ENCODE results near the gene CCDC92. TPM values are rescaled to one million over a fixed set of nuclear protein-coding genes. Genes with fewer than 3 reads are reported as not detected.

The CCDC92 gene
- total RNA-seq, 1 donor from 2014 or later: 21.5 TPM

DNA sequence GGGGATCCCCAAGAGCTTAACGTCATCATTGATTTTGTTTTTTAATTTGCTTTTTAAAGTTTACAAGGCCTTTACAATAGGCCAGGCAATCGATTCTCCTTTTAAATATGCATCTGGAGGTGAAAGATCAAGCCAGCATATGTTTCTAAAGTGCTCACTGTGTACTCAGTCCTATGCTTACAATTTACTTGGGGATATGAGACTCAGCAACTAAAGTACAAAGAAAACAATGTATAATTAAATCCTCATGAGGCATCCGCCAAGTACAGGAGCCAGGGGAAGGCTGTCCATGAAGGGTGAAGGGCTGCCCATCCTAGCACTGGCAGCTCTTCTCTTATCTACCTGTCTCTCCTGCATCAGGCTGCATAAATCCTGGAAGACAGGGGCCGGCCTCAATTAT is 11.8 kb downstream of the CCDC92 start:
- no peaks in the 10 kb centered on the region for H3K9me3 Mint-ChIP-seq
- no peak for ATAC-seq (ENCODE audit: low read depth)
- H3K27me3 Mint-ChIP-seq: no peaks in the 10 kb centered on the region
- no peaks in the 10 kb centered on the region for H3K4me1 Mint-ChIP-seq
- ChIA-PET POLR2A (no interaction called here), CTCF (interaction anchor here (0.9 to 1.1 kb wide), 2 partner anchors 23 to 55 kb away, joined by 3 read pairs; no protein-coding TSS in a partner anchor)
- DNase-seq: no peak
- no peak overlapping the region for H3K27ac Mint-ChIP-seq
- TF ChIP-seq, protein P1, sequence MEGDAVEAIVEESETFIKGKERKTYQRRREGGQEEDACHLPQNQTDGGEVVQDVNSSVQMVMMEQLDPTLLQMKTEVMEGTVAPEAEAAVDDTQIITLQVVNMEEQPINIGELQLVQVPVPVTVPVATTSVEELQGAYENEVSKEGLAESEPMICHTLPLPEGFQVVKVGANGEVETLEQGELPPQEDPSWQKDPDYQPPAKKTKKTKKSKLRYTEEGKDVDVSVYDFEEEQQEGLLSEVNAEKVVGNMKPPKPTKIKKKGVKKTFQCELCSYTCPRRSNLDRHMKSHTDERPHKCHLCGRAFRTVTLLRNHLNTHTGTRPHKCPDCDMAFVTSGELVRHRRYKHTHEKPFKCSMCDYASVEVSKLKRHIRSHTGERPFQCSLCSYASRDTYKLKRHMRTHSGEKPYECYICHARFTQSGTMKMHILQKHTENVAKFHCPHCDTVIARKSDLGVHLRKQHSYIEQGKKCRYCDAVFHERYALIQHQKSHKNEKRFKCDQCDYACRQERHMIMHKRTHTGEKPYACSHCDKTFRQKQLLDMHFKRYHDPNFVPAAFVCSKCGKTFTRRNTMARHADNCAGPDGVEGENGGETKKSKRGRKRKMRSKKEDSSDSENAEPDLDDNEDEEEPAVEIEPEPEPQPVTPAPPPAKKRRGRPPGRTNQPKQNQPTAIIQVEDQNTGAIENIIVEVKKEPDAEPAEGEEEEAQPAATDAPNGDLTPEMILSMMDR (IDR thresholded peaks at IDR 0.05): no peak
- intact Hi-C loops (cut with micrococcal nuclease): no loop called here
- H3K4me3 Mint-ChIP-seq: no peak overlapping the region
- no peaks in the 10 kb centered on the region for H3K36me3 Mint-ChIP-seq (ENCODE audit: low read depth)

DNA sequence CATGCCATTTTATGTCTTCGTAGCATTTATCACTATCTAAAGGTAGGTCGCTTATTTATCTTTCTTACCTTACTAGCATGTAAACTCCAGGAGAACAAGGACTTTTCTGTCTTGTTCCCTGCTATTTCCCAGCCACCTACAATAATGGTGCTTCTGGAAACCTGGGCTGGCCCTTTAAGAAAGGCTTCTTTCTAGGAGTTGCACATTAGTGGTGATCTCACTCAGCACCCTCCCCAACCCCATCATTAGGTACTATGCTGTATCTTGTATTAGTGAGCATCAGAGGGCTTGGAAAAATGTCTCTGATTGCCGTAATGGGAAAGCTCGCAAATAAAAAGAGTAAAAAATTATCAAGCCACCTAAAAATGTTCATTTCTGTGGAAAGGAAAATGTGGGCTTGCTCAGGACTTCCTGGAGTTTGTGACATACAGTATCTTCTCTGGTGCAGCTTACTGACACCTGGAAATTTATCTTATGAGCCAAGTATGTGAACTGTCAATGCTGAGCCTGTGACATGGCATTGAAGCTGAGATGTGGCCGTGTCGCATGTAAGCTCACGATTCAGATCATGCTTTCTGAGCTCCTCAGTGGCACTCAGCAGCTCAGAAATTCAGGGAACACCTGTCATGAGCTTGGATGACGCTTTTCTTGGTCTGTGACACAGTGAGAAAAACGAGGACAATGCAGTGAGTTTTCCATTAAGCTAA is 12.4 kb downstream of the CCDC92 start:
- no peak for DNase-seq
- CTCF ChIA-PET: interaction anchor here (0.9 to 1.1 kb wide), 2 partner anchors 24 to 54 kb away, joined by 3 read pairs; no protein-coding TSS in a partner anchor
- ATAC-seq (ENCODE audit: low read depth): no peak
- no peaks in the 10 kb centered on the region for H3K27me3 Mint-ChIP-seq
- H3K4me1 Mint-ChIP-seq: no peaks in the 10 kb centered on the region
- POLR2A ChIA-PET: no interaction called here
- H3K4me3 Mint-ChIP-seq: no peak overlapping the region
- no peaks in the 10 kb centered on the region for H3K9me3 Mint-ChIP-seq
- H3K27ac Mint-ChIP-seq: no peak overlapping the region
- intact Hi-C loops (cut with micrococcal nuclease): no loop called here
- TF ChIP-seq, protein P1 (IDR thresholded peaks at IDR 0.05): no peak
- no peaks in the 10 kb centered on the region for H3K36me3 Mint-ChIP-seq (ENCODE audit: low read depth)

DNA sequence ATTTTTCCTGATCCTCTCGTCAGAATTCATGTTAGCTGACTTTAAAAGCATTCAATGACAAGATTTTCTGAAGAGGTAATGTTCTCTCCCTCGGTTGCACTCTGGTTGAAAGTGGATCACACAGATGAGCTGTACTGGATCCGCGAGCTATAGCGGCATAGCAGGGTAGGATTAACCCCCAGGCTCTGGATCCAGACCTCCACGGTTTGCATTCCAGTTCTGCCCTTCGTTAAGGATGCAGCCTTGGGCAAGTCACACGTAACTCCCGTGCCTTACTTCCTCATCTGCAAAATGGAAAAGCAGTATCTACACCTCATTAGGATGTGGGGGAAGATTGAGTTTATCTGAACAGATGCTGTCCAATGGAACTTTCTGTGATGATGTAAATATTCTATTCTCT is 13.8 kb downstream of the CCDC92 start:
- CTCF ChIA-PET: no interaction called here

DNA sequence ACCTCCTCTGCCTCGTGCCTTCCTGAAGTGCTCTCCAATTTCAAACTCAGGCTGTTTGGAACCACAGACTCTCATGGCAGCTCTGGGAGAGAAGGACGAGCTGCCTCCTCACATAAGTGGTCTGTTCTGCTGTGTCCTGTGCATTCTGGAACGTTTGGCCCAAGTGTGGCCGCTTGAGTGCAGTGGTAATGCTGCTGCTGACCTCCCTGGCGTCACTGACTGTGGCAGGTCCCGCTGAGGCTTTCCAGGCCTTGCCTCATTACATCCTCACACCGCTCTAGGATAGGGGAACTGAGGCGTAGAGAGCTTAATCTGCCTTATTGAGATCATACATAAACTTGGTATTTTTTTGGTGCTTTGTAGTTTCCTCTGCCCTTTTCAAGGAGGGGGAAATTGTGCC is 14.2 kb downstream of the CCDC92 start:
- no peaks in the 10 kb centered on the region for H3K4me1 Mint-ChIP-seq
- no peaks in the 10 kb centered on the region for H3K9me3 Mint-ChIP-seq
- TF ChIP-seq, protein P1 (IDR thresholded peaks at IDR 0.05): no peak
- H3K27ac Mint-ChIP-seq: no peak overlapping the region
- H3K36me3 Mint-ChIP-seq (ENCODE audit: low read depth): no peaks in the 10 kb centered on the region
- POLR2A ChIA-PET: no interaction called here
- intact Hi-C loops (cut with micrococcal nuclease): no loop called here
- no peak for ATAC-seq (ENCODE audit: low read depth)
- no peak for DNase-seq
- H3K27me3 Mint-ChIP-seq: no peaks in the 10 kb centered on the region
- no peak overlapping the region for H3K4me3 Mint-ChIP-seq
- CTCF ChIA-PET: no interaction called here

More for the DNA sequence above, 13.8 kb downstream of the CCDC92 start:
- intact Hi-C loops (cut with micrococcal nuclease): no loop called here
- ATAC-seq (ENCODE audit: low read depth) (no peak), DNase-seq (no peak)
- Mint-ChIP-seq H3K4me1 (no peaks in the 10 kb centered on the region), H3K36me3 (ENCODE audit: low read depth) (no peaks in the 10 kb centered on the region), H3K9me3 (no peaks in the 10 kb centered on the region), H3K27ac (no peak overlapping the region), H3K27me3 (no peaks in the 10 kb centered on the region), H3K4me3 (no peak overlapping the region)
- TF ChIP-seq, protein P1 (IDR thresholded peaks at IDR 0.05): no peak
- POLR2A ChIA-PET: no interaction called here

DNA sequence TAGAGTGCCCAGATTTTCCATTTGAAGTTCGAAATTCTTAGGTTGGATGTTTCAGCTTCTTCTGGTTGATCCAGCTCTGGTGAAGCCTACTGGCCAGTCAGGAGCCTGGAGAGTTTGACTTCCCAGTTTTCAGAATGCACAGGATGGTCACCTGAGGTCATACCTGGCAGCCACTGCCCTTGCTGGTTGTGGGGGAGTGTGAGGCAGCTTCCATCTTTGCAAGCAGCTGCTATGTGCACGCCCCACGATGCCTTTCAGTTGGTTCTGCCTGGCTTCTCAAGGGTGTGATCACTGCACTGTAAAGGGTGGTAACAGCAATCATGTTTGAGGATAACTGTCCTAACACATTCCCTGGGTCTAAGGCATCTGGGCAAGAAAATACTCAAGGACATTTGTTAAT is 15.4 kb downstream of the CCDC92 start:
- no peak overlapping the region for H3K4me3 Mint-ChIP-seq
- no peaks in the 10 kb centered on the region for H3K27me3 Mint-ChIP-seq
- TF ChIP-seq, protein P1 (IDR thresholded peaks at IDR 0.05): no peak
- H3K36me3 Mint-ChIP-seq (ENCODE audit: low read depth): no peaks in the 10 kb centered on the region
- H3K9me3 Mint-ChIP-seq: no peaks in the 10 kb centered on the region
- ATAC-seq (ENCODE audit: low read depth): no peak
- ChIA-PET CTCF (no interaction called here), POLR2A (interaction anchor here (0.7 kb wide), 1 partner anchor 507 kb away, joined by 5 read pairs; no protein-coding TSS in a partner anchor)
- no peak for DNase-seq
- intact Hi-C loops (cut with micrococcal nuclease): no loop called here
- H3K4me1 Mint-ChIP-seq: no peaks in the 10 kb centered on the region
- no peak overlapping the region for H3K27ac Mint-ChIP-seq

Data from activated B cell treated with CpG ODN at 0.5 μM for 24 hours (primary cell).